HUES48 (cell line): ENCODE results near the gene CDC14B.

ENCODE experiments used
- H3K27ac ChIP-seq: one replicate; pipeline ENCODE4 v1.7.0; 2013; ENCODE audit warnings: low read depth, low read length, inconsistent platforms
- H3K27me3 ChIP-seq: 2 replicates; pipeline ENCODE4 v1.6.1; 2013; ENCODE audit warnings: mild to moderate bottlenecking, low read length; ENCODE audit not compliant: control insufficient read depth, insufficient read depth
- H3K36me3 ChIP-seq: 2 replicates; pipeline ENCODE4 v1.6.1; 2013; ENCODE audit warnings: low read length; ENCODE audit not compliant: control insufficient read depth, insufficient read depth
- H3K4me1 ChIP-seq: 2 replicates; pipeline ENCODE4 v1.6.1; 2013; ENCODE audit warnings: mild to moderate bottlenecking, low read length; ENCODE audit not compliant: control insufficient read depth, insufficient read depth
- H3K4me3 ChIP-seq: 2 replicates; pipeline ENCODE4 v1.5.1; 2013; ENCODE audit warnings: mild to moderate bottlenecking, low read depth, low read length
- H3K9ac ChIP-seq: 2 replicates; pipeline ENCODE4 v1.6.1; 2013; ENCODE audit warnings: mild to moderate bottlenecking, low read depth, low read length, moderate library complexity
- H3K9me3 ChIP-seq: 2 replicates; pipeline ENCODE4 v1.6.1; 2013; ENCODE audit warnings: low read length; ENCODE audit not compliant: control insufficient read depth, insufficient read depth

The CDC14B gene

DNA sequence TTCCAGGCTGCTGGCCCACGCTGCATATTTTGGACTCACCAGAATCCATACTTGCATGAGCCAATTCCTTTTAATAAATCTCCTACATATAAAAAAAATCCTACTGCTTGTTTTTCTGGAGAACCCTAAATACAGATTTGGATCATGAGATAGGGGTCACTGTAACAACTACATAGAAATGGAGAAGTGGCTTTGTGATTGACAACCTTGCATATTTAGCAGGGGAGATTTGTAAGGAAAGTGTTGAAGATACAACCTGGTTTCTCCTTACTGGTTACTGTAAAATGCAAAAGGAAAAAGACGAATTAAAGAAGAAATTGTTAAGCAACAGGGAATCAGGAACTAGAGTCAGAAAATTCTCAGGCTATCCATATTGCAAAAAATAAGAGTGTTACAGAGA lies 94.9 kb downstream of the CDC14B start:
- Histone ChIP-seq H3K4me3 (no peak overlapping the region), H3K27me3 (no peaks in the 10 kb centered on the region), H3K4me1 (no peaks in the 10 kb centered on the region), H3K9ac (no peak overlapping the region), H3K27ac (no peak overlapping the region), H3K36me3 (peaks cover 22% of the 10 kb centered on the region), H3K9me3 (no peaks in the 10 kb centered on the region)

GRCh38 chr9:96524045-96524444 lies 95.6 kb downstream of the CDC14B start:
- H3K4me3 ChIP-seq = no peak overlapping the region
- no peaks in the 10 kb centered on the region for H3K4me1 ChIP-seq
- H3K36me3 ChIP-seq = peaks cover 24% of the 10 kb centered on the region
- H3K27ac ChIP-seq = no peak overlapping the region
- H3K9ac ChIP-seq = no peak overlapping the region
- H3K9me3 ChIP-seq = no peaks in the 10 kb centered on the region
- H3K27me3 ChIP-seq = no peaks in the 10 kb centered on the region

DNA sequence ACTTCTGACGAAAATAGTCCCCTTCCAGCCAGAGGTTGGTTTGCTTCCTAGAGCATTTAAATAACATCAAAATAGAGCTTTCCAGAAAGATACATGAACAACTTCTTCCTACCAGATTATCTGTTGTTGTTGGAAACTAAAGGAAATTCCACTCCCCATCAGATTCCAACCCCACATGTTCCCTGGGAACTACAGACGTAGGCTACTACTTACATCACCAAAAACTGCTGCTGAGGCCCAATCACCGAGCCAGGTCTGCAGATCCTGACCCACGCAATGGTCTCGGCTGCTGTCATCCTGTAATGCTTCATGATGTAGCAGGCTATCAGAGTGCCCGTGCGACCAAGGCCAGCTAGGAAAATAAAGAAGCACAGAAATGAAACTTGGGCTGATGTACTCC lies 96.3 kb downstream of the CDC14B start:
- no peak overlapping the region for H3K27ac ChIP-seq
- no peaks in the 10 kb centered on the region for H3K9me3 ChIP-seq
- no peak overlapping the region for H3K4me3 ChIP-seq
- H3K27me3 ChIP-seq = no peaks in the 10 kb centered on the region
- H3K9ac ChIP-seq = no peak overlapping the region
- peaks cover 24% of the 10 kb centered on the region for H3K36me3 ChIP-seq
- H3K4me1 ChIP-seq = no peaks in the 10 kb centered on the region

DNA sequence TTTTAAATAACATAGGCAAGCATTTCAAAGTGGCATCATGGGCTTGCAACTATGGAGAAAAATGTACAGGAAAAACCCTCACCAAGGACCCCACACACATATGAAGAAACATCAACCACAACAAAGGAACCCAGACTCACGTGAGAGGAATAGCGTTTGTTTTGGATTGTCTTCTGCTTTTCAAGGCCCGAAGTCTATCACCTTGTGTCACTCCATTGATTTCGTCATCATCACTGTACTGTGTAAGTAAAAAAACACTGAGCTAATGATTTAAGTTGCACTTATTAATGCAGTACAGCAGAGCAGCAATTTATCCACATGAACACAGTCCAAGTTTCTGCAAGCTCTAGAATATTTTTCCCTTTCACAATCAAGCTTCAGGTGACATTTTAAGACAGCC lies 97.3 kb downstream of the CDC14B start:
- H3K9me3 ChIP-seq = no peaks in the 10 kb centered on the region
- no peak overlapping the region for H3K9ac ChIP-seq
- no peak overlapping the region for H3K4me3 ChIP-seq
- H3K27me3 ChIP-seq = no peaks in the 10 kb centered on the region
- no peak overlapping the region for H3K27ac ChIP-seq
- H3K4me1 ChIP-seq = no peaks in the 10 kb centered on the region
- peaks cover 24% of the 10 kb centered on the region for H3K36me3 ChIP-seq

- Histone ChIP-seq H3K27ac (no peak overlapping the region), H3K9ac (no peak overlapping the region), H3K27me3 (no peaks in the 10 kb centered on the region), H3K9me3 (no peaks in the 10 kb centered on the region), H3K4me1 (no peaks in the 10 kb centered on the region), H3K4me3 (no peak overlapping the region), H3K36me3 (peaks cover 30% of the 10 kb centered on the region)
These were observed 99.9 kb downstream of the CDC14B start for GRCh38 chr9:96519787-96520186.

GRCh38 chr9:96519095-96519494 lies 100.5 kb downstream of the CDC14B start:
- Histone ChIP-seq H3K4me3 (no peak overlapping the region), H3K4me1 (no peaks in the 10 kb centered on the region), H3K9me3 (no peaks in the 10 kb centered on the region), H3K27me3 (no peaks in the 10 kb centered on the region), H3K36me3 (peaks cover 34% of the 10 kb centered on the region), H3K9ac (no peak overlapping the region), H3K27ac (no peak overlapping the region)

DNA sequence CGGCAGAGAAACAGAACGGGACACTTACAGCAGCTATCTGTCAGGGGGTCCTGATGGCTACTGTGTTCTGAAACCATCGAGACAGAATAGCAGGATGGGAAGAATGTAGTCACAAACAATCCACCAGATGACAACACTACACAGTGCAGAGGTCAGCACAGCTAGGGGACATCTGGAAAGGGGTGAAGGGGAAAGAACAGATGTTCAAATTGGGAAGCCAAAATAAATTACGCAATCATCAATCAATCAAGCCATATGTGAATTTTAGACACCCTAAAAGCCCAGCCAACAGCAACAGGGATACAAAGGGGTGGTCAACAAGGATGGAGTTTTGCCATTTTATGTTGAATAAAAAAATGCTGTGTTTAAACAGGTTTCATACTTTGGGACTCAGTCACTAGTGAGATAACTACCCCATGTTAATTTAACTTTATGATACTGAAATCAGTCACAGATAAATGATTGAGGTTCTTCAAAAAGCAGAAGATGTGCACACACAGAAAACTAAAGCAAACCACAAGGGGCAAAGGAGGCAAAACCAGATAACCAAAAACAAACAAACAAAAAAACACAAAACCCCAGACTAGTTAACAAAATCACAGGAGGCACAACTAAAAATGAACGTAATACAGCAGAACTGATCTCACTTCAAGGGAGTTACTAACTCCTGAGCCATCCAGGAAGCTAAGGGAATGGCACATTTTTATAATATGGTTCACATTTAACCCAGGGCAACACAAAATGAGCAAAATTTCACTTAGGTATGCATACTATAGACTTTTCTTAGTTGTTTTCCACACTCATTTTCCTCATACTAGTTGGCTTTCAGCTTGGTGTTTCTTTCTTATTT lies 103.8 kb downstream of the CDC14B start:
- Histone ChIP-seq H3K9ac (no peak overlapping the region), H3K9me3 (no peaks in the 10 kb centered on the region), H3K36me3 (peaks cover 24% of the 10 kb centered on the region; the same call in 1 of the 2 replicates), H3K4me3 (no peak overlapping the region), H3K27ac (no peak overlapping the region), H3K4me1 (no peaks in the 10 kb centered on the region), H3K27me3 (no peaks in the 10 kb centered on the region)

DNA sequence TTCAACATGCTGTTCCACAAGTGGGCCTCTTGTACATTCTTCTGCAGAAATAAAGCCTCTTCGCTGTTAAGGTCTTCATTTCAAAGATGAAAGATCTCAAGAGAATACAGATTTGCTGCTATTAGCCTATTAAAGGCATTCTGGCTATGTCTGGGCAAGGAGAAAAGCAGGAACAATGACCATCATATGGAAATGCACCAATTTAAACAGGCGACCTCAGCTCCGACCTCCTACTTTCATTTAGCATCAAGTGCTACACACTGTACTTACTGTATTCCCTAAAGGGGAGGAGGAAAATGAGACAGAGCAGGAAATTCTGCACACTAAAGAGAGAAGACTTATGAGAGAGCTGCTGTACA lies 104.9 kb downstream of the CDC14B start:
- peaks cover 5% of the 10 kb centered on the region for H3K4me1 ChIP-seq
- H3K27ac ChIP-seq = no peak overlapping the region
- H3K36me3 ChIP-seq = peaks cover 24% of the 10 kb centered on the region; the same call in 1 of the 2 replicates
- H3K4me3 ChIP-seq = no peak overlapping the region
- H3K9ac ChIP-seq = no peak overlapping the region
- no peaks in the 10 kb centered on the region for H3K27me3 ChIP-seq
- H3K9me3 ChIP-seq = no peaks in the 10 kb centered on the region

DNA sequence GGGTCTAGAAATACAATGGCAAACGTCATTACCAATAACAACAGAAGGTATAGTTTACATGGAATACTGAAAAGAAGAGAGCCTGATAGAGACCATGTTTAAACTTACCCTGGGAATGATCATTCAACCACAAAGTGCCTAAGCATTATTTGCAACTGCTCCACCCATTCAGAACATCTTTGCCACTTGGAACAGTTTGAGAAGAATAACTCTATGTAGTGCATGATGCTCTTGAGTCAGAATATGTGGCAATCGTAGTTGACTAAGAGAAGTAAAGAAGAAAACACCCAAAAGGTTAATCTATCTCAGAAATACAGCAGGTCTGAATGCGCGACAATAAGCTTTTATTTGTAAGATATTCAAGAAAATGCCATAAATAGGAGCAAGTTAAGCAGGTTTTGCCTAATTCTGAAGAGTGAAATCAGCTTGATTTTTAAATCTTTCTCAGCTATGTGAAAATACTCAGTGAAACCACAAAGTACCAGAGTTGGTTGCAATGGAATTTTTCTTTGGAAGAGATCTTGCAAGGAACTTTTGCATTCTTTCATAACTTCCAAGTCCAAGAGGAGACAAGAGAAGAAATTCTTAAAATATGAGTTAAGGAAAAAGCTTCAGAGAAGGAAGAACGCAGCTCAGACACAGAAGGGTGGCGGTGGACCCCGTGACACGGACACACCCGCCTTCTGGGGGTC lies 105.4 kb downstream of the CDC14B start:
- no peak overlapping the region for H3K4me3 ChIP-seq
- no peak overlapping the region for H3K27ac ChIP-seq
- H3K9me3 ChIP-seq = no peaks in the 10 kb centered on the region

DNA sequence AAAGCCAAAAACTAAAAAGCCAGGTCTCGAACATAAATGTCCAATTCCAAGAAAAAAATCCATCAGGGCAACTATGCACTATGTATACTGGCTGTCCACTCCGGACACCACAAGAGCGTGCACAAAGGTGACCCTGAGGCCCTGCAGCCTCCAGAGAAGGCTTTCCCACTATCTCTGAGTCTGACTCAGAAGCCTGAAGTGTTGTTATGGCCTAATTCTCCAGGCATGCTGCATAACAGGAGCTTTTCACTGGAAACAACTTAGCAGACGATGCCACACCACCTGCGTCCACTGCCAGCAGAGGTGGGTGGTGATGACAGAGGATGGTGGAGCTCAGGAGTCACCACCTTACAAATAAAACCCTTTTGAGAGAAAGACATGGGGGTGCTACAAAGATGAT lies 106.0 kb downstream of the CDC14B start:
- H3K27me3 ChIP-seq = no peaks in the 10 kb centered on the region
- no peak overlapping the region for H3K9ac ChIP-seq
- H3K4me1 ChIP-seq = peaks cover 12% of the 10 kb centered on the region
- H3K36me3 ChIP-seq = peaks cover 22% of the 10 kb centered on the region; the same call in 1 of the 2 replicates
- no peak overlapping the region for H3K27ac ChIP-seq
- no peaks in the 10 kb centered on the region for H3K9me3 ChIP-seq
- H3K4me3 ChIP-seq = no peak overlapping the region

More for the DNA sequence above, 105.4 kb downstream of the CDC14B start:
- H3K27me3 ChIP-seq = no peaks in the 10 kb centered on the region
- H3K36me3 ChIP-seq = peaks cover 24% of the 10 kb centered on the region; the same call in 1 of the 2 replicates
- H3K4me1 ChIP-seq = peaks cover 10% of the 10 kb centered on the region
- no peak overlapping the region for H3K9ac ChIP-seq

DNA sequence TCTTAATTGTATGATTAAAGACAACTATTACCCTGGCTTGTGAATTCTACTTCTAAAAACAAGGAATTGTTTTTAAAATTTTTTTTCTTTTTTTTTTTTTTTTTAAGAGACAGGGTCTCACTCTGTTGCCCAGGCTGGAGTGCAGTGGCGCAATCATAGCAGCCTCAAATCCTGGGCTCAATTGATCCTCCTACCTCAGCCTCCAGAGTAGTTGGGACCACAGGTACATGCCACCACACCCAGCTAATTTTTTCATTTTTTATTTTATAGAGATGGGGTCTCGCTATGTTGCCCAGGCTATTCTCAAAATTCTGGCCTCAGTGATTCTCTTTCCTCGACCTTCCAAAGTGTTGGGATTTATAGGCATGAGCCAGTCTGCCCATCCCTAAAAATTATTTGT lies 107.4 kb downstream of the CDC14B start:
- Histone ChIP-seq H3K9me3 (no peaks in the 10 kb centered on the region), H3K27me3 (no peaks in the 10 kb centered on the region), H3K36me3 (peaks cover 22% of the 10 kb centered on the region; the same call in 1 of the 2 replicates), H3K9ac (no peak overlapping the region), H3K4me1 (peaks cover 12% of the 10 kb centered on the region), H3K4me3 (no peak overlapping the region), H3K27ac (no peak overlapping the region)
